Omental fat pad (tissue), 4 donors: ENCODE data around the gene PEAK3. TPM values are rescaled to one million over a fixed set of nuclear protein-coding genes. Genes with fewer than 3 reads are reported as not detected.

Source experiments
- ATAC-seq: fragments of 150-250 bp; one replicate; pipeline ENCODE4 v1.9.1; 2016; ENCODE audit warnings: mild to moderate bottlenecking, moderate library complexity; ENCODE audit not compliant: low FRiP score
- DNase-seq: peaks from one replicate; pipeline ENCODE4 v3.0.0-alpha.2; 2019; ENCODE audit warnings: low spot score
- CTCF ChIP-seq, 3 donors: fragments of 450-650 bp; IDR thresholded peaks; one replicate each; pipeline ENCODE4 v1.5.1; 2016 to 2017; ENCODE audit warnings: antibody characterized with exemption in 3 of 3, mild to moderate bottlenecking in 3 of 3, moderate library complexity in 2 of 3
- total RNA-seq, 4 donors: library from RNA; depleted of rRNA; stranded (reverse); fragments of >200 nt; gene quantifications; one replicate each; pipeline ENCODE4 v1.1.0, GENCODE V29; 2016

PEAK3 gene
- total RNA-seq, 4 donors from 2014 or later, result 0.09 to 9.1 (median 1.3) TPM

DNA sequence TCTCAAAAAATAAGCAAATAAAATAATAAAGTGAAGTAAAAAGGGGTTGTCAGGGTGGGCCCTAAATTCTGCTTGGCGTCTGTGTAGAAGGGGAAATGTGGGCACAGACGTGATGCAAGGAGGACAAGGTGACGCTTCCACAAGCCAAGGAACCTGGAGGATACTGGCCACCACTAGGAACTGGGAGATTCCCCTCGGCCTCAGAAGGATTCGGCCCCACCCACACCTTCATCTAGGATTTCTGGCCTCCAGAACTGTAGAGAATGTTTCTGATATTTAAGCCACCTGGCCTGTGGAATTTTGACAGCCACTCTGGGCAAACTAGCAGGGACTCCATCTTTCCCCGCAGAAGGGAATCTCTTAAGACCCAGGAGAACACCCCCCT is 47.0 kb downstream of the PEAK3 start:
- no peak for TF ChIP-seq CTCF (IDR thresholded peaks at IDR 0.05)
- ATAC-seq, result no peak

GRCh38 chr19:2233601-2234280 is 48.2 kb downstream of the PEAK3 start:
- TF ChIP-seq CTCF (IDR thresholded peaks at IDR 0.05), result no peak
- ATAC-seq (no peak), DNase-seq (no peak)

More for the DNA sequence above, 47.0 kb downstream of the PEAK3 start:
- no peak for DNase-seq

DNA sequence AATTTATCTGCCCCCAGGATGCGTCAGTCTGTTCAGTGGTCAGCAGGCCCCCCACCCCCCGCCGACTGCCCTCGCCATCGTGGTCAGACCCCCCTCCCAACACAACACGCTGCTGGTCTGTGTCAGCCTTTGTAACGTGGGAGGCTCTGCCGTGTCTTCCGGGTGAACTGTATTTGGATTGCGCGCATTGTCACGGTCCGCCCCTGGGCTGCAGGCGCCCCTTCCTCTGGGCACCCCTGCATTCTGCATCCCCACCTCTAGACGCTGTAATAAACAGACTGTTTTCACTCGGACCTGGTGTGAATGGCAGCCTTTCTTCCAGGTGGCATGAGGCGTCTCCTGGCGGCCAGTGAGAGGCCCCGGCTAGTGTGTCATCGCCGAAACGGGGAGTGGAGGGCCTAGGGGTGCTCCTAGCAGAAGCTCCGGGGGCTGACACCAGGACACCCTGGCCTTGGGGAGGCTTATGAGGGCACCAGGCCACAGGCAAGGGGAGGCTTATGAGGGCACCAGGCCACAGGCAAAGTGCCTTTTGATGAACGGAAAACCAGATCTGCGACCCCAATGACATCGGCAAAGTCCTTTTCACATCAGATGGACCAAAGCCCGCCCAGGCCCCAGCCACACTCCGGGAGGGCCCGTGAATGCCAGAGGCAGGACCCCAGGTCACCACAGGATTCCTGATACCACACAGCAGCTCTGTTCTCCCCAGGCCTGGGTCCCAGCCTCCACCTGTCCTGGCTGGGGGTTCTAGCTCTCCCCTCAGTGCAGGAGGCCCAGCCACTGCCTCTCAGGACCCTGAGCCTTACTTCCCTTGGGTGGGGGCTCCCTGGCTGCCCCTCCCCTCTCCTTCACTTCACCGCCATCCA is 49.5 kb downstream of the PEAK3 start:
- no peak for TF ChIP-seq CTCF (IDR thresholded peaks at IDR 0.05)
- no peak for ATAC-seq
- DNase-seq, result no peak

DNA sequence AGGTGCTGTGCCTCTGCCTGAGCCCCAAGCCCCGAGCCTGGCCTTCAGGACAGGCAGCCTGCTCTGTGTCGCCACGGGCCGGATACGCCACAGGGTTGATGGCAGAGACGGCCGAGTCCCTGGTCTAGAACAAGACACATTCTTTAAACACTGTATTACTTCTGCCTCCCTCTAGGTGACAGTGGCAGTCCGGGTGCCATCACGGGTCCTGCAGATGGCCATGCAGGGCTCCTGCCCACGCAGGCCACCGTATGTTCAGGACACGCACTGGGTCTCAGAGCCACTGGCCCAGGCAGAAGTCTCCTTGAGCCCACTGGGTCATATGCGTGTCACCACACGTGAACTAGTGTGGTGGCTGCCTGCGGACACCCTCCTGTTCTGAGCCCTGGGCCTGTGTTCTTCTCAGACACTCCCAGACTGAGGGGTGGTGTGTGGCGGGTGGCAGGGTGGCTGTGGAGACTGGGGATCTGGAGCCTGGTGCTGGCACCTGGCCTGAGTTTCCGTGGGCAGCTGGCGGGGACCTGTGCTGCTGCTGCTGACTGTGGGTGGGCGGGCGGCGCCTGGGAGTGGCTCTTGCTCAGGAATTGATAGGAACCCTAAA is 50.3 kb downstream of the PEAK3 start:
- TF ChIP-seq CTCF (IDR thresholded peaks at IDR 0.05), result no peak
- no peak for ATAC-seq

GRCh38 chr19:2230807-2231533 is 51.0 kb downstream of the PEAK3 start:
- ATAC-seq, result no peak
- DNase-seq, result no peak
- no peak for TF ChIP-seq CTCF (IDR thresholded peaks at IDR 0.05)

More for the DNA sequence above, 50.3 kb downstream of the PEAK3 start:
- no peak for DNase-seq

- no peak for TF ChIP-seq CTCF (IDR thresholded peaks at IDR 0.05)
- ATAC-seq, result no peak
- DNase-seq, result no peak
These were observed 51.9 kb downstream of the PEAK3 start for GRCh38 chr19:2230033-2230531.
